ENCODE data around the gene RAP1GDS1.
"Not testable (repeated sequence)": the region's sequence is repeated elsewhere in the genome, so short reads cannot be mapped to it uniquely, and the experiment has no call there.

The RAP1GDS1 gene

DNA sequence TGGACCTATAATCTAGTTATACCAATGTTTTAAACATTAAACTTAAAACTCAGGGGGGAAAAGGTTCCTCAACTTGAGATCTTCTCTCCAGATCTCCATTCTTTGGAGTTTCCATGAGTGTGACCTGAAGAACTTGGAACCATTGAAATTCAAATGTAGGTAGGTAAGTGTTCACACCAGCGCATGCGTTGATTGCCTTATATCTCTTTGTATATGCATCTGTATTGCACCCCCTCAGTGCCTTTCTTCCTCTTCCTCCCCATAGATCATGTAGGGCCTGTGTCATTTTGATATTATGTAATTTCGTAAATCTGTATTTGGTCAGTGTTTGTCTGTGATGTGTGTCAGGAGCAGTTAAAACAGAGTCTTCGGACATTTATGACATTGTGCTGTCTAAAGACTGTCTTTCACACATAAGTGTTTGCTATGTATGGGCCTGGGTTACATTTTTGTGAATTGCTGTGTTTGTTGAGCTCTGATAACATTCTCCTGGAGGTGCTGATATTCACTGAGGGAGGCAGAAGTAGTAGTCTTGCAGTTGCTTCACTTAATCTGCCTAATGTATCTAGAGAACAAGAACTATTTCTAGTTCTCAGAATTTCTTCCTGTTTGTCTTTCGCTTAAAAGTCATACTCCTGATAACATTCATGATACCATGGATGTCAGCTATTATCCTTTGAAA lies 126.3 kb downstream of the RAP1GDS1 start:
- no peak overlapping the region for H3K4me3 ChIP-seq (ENCODE audit: low read depth, low read length)
- CTCF ChIA-PET, result interaction anchor here (1.0 kb wide), 1 partner anchor 9 kb away, joined by 3 read pairs; no protein-coding TSS in a partner anchor
- POLR2A ChIA-PET, result no interaction called here
- TF ChIP-seq, protein P1, sequence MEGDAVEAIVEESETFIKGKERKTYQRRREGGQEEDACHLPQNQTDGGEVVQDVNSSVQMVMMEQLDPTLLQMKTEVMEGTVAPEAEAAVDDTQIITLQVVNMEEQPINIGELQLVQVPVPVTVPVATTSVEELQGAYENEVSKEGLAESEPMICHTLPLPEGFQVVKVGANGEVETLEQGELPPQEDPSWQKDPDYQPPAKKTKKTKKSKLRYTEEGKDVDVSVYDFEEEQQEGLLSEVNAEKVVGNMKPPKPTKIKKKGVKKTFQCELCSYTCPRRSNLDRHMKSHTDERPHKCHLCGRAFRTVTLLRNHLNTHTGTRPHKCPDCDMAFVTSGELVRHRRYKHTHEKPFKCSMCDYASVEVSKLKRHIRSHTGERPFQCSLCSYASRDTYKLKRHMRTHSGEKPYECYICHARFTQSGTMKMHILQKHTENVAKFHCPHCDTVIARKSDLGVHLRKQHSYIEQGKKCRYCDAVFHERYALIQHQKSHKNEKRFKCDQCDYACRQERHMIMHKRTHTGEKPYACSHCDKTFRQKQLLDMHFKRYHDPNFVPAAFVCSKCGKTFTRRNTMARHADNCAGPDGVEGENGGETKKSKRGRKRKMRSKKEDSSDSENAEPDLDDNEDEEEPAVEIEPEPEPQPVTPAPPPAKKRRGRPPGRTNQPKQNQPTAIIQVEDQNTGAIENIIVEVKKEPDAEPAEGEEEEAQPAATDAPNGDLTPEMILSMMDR (IDR thresholded peaks at IDR 0.05; ENCODE audit: insufficient read depth, low read length, missing control alignments), result no peak
- no peak for DNase-seq (ENCODE audit: low read depth, low spot score)

DNA sequence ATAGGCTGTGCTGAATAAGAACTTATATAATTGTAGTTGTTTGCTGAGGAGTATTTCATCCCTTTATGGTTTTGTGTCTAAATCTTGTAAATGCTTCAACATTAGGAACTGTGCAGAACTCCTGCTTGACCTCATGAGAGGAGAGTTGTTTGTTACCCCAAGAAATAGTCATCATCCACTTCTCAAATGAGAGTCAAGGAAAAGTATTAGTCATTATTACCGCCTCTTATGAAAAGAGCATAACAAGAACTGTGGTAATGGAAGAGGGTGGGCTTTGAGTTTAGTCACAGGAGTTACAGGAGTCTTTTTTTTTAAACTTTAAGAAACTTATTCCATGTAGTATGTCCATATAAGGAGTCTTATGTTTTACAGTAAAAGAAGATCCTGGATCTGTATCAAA lies 132.9 kb downstream of the RAP1GDS1 start:
- TF ChIP-seq, protein P1 (IDR thresholded peaks at IDR 0.05; ENCODE audit: insufficient read depth, low read length, missing control alignments), result no peak
- H3K4me3 ChIP-seq (ENCODE audit: low read depth, low read length), result no peak overlapping the region
- ChIA-PET CTCF (interaction anchor here (2.0 kb wide), 1 partner anchor 10 kb away, joined by 5 read pairs; no protein-coding TSS in a partner anchor), POLR2A (no interaction called here)
- no peak for DNase-seq (ENCODE audit: low read depth, low spot score)

DNA sequence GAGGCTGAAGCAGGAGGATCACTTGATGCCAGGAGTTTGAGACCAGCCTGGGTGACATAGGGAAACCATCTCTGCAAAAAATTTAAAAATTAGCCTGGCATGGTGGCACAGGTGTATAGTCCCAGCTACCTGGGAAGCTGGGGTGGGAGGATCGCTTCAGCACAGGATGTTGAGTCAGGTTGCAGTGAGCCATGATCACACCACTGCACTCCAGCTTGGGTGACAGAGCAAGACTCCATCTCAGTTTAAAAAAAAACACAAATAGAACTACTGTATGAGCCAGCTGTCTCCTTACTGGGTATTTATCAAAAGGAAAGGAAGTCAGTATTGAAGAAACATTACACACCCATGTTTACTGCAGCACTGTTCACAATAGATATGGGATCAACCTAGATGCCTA lies 138.7 kb downstream of the RAP1GDS1 start:
- DNase-seq (ENCODE audit: low read depth, low spot score), result no peak
- TF ChIP-seq, protein P1 (IDR thresholded peaks at IDR 0.05; ENCODE audit: insufficient read depth, low read length, missing control alignments), result no peak
- CTCF ChIA-PET, result no interaction called here
- POLR2A ChIA-PET, result interaction anchor here (0.6 kb wide), 1 partner anchor 30 kb away, joined by 3 read pairs; no protein-coding TSS in a partner anchor
- H3K4me3 ChIP-seq (ENCODE audit: low read depth, low read length), result no peak overlapping the region

DNA sequence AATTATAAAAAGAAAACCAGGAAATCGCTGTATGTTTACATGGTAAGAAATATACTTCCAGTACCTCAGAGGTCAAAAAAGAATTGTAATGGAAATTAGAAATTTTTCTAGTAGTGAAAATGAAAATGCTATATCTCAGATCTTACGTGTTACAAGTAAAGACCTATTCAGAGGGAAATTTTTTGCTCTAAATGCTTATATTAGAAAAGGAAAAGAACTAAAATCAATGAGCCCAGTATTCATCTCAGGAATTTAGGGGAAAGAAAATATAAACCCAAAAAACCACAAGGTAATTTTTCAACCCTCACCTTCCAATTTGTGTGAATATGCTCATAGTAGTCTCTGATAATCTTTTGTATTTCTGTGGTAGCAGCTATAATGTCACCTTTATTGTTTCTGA lies 145.6 kb downstream of the RAP1GDS1 start:
- TF ChIP-seq, protein P1 (IDR thresholded peaks at IDR 0.05; ENCODE audit: insufficient read depth, low read length, missing control alignments), result no peak
- CTCF ChIA-PET, result interaction anchor here (1.0 kb wide), 1 partner anchor 589 kb away, joined by 3 read pairs; the partner anchor contains the start of gene METAP1
- POLR2A ChIA-PET, result no interaction called here
- no peak for DNase-seq (ENCODE audit: low read depth, low spot score)
- H3K4me3 ChIP-seq (ENCODE audit: low read depth, low read length), result no peak overlapping the region

DNA sequence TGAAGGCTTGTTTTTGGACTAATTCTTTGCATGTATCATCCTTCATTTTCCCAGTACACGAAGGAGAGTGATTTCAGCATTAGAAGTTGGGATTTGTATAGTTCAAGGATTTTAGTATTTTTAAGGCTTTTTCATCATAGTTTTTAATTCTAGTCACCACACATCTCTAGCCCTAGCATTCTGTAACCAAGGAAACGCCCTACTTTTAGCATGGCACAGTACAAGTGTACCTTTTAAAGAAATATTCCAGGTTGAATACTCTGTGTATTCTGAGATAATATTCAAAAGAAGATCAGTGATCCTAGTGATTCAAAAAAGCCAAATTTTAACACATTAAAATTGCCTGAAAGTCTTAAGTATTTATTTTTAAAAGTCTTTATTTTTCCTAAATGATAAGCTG lies 150.5 kb downstream of the RAP1GDS1 start:
- H3K4me3 ChIP-seq (ENCODE audit: low read depth, low read length), result no peak overlapping the region
- POLR2A ChIA-PET, result no interaction called here
- TF ChIP-seq, protein P1 (IDR thresholded peaks at IDR 0.05; ENCODE audit: insufficient read depth, low read length, missing control alignments), result no peak
- CTCF ChIA-PET, result no interaction called here
- DNase-seq (ENCODE audit: low read depth, low spot score), result no peak

DNA sequence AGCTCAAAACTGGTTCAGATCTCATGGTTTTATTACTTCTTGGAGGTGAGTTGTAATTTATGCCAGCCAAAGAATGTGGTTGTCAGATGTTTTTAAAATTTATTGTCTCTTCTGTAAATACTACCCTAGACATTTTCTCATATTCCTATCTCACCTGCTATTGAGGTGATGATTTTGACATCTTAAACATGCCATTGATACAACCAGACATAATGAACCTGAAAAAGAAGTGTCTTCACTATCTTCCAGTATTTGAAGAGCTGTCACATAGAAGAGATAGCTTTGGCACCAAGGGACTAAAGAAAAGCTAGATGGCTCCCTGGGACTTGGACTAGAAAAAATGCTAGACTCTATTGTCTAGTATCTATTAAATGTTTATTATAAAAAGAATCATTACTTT lies 155.7 kb downstream of the RAP1GDS1 start:
- ChIA-PET CTCF (interaction anchor here (1.6 kb wide), 1 partner anchor 10 kb away, joined by 4 read pairs; no protein-coding TSS in a partner anchor), POLR2A (no interaction called here)
- TF ChIP-seq, protein P1 (IDR thresholded peaks at IDR 0.05; ENCODE audit: insufficient read depth, low read length, missing control alignments), result no peak
- no peak for DNase-seq (ENCODE audit: low read depth, low spot score)
- H3K4me3 ChIP-seq (ENCODE audit: low read depth, low read length), result no peak overlapping the region

DNA sequence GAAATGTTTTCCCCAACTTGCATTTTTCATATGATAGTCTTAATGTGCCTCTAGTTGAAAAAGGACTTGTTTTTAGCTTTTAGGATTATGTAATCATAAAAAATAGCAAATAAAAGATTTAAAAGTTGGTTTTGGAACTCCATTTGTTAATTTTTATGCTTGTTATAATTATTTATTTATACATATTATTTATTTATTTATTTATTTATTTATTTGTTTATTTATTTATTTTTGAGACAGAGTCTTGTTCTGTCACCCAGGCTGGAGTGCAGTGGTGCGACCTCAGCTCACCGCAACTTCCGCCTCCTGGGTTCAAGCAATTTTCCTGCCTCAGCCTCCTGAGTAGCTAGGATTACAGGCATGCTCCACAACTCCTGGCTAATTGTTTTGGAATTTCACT lies 159.0 kb downstream of the RAP1GDS1 start:
- DNase-seq (ENCODE audit: low read depth, low spot score); CTCF ChIA-PET; POLR2A ChIA-PET; H3K4me3 ChIP-seq (ENCODE audit: low read depth, low read length): not testable (repeated sequence)

Measured in AG04449 (cell line).